Caki2 (cell line): ENCODE data around the gene VTI1A. TPM values are rescaled to one million over a fixed set of nuclear protein-coding genes. Genes with fewer than 3 reads are reported as not detected.
"Not testable (repeated sequence)": the region's sequence is repeated elsewhere in the genome, so short reads cannot be mapped to it uniquely, and the experiment has no call there.

ENCODE experiments used
- DNase-seq: peaks from one replicate; pipeline ENCODE4 v3.0.0-alpha.2; 2015; ENCODE audit warnings: low read depth
- in situ Hi-C: cut with HindIII; loops from 2 replicates; pipeline ENCODE4 v1.10.0; 2016; ENCODE audit warnings: low sequenced_read_pairs, low pct_unique_long_range_greater_than_20kb, mixed read lengths
- total RNA-seq: library from RNA; depleted of rRNA; stranded (reverse); fragments of >200 nt; shearing (Covaris generic); gene quantifications from 2 replicates; pipeline ENCODE4 v1.2.3, GENCODE V29; 2014; ENCODE audit warnings: low replicate concordance

The VTI1A gene
- total RNA-seq, 1 experiment from 2014 or later, result 17.8 TPM

GRCh38 chr10:112446055-112446854 lies 760 bp upstream of the VTI1A start:
- peak; percentile 6 for DNase-seq
- in situ Hi-C loops, result no loop called here

GRCh38 chr10:112447620-112447928 lies 559 bp downstream of the VTI1A start:
- no peak for DNase-seq
- in situ Hi-C loops, result no loop called here

DNA sequence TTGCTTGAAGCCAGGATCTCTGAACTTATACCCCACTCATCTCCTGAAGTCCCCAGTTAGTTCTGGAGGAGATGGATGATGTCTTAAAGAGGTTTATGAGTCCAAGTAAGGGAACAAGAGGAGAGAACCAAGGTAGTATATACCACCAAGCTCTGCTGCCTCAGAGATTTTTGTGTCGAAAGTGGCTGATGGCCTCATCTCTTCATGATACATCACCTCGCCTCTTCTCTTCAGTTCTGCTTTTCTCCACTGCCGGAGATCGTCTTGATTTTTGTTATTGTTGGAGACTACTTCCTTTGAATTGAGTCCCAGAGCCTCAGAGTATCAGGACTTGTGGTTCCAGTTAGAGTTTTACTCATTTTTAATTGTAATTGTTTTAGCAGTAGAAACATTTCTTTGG lies 1.9 kb downstream of the VTI1A start:
- in situ Hi-C loops, result no loop called here

GRCh38 chr10:112454910-112455779 lies 8.1 kb downstream of the VTI1A start:
- in situ Hi-C loops, result no loop called here
- DNase-seq, result no peak

More for the DNA sequence above, 1.9 kb downstream of the VTI1A start:
- no peak for DNase-seq

DNA sequence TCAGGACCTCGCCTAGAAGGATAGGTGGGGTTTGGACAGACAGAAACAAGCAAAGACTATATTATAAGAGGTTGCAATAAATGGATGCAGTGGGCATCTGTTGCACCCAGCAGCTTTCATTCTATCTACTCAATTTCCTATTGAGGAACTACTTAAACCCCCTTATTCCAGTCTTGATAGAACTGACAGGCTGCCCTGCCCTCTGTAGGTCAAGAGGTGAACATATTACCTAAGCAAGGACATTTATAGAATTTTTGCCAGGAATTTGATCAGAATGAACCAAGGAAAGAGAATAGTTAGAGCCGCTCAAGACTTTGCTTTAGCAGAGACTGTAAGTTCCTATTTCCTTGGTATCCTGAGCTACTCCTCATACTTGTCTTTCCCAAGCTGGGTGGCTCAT lies 9.5 kb downstream of the VTI1A start:
- in situ Hi-C loops, result no loop called here

GRCh38 chr10:112460366-112460765 lies 13.4 kb downstream of the VTI1A start:
- DNase-seq, result no peak
- in situ Hi-C loops, result no loop called here

More for the DNA sequence above, 9.5 kb downstream of the VTI1A start:
- DNase-seq, result no peak

DNA sequence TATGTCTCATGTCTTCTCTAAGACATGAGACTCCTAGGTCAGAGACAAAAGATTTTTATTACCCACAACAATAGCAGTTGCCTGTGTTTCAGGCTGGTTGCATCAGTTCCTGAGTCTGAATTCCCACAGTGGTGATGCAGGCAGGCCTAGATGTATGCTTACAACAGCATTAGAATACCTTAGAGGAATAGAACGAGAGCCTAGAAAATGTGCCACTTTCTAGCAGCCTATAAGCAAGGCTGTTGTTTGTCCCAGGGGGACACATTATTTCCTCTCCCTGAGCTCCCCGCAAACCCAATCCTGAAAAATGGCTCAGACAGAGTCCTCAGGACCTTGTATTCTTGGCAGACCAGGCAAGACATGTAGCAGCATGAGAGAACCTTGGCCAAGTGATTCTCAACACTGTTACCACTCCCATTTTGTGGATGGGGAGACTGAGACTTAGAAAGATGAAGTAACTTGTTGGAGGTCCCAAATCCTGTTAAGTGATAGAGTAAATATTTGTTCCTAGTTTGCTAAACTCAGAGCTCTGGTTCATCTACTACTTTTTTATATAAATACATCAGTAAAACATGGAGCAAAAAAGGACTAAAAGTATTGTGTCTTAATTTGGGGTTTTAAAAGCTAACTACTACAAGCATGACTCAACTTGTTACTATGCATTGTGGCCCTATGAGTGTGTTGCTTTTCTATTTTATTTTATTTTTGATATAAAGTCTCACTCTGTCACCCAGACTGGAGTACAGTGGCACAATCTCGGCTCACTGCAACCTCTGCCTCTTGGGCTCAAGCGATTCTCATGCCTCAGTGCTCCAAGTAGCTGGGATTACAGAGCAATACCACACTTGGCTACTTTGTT lies 14.2 kb downstream of the VTI1A start:
- in situ Hi-C loops, result no loop called here
- no peak for DNase-seq

DNA sequence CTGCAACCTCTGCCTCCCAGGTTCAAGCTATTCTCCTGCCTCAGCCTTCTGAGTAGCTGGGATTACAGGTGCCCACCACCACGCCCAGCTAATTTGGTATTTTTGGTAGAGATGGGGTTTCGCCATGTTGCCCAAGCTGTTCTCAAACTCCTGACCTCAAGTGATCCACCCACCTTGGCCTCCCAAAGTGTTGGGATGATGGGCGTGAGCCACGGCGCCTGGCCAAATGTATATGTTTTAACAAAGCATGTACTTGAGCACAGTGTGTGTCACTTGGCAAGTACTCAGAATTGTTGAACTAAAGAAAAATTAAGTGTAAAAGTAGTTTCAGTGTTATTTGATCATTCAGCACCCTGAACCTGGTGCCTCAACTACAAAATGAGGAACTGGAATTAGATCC lies 17.1 kb downstream of the VTI1A start:
- in situ Hi-C loops, result not testable (repeated sequence)

GRCh38 chr10:112465299-112465883 lies 18.4 kb downstream of the VTI1A start:
- in situ Hi-C loops, result no loop called here
- DNase-seq, result no peak

More for the DNA sequence above, 17.1 kb downstream of the VTI1A start:
- not testable (repeated sequence) for DNase-seq

DNA sequence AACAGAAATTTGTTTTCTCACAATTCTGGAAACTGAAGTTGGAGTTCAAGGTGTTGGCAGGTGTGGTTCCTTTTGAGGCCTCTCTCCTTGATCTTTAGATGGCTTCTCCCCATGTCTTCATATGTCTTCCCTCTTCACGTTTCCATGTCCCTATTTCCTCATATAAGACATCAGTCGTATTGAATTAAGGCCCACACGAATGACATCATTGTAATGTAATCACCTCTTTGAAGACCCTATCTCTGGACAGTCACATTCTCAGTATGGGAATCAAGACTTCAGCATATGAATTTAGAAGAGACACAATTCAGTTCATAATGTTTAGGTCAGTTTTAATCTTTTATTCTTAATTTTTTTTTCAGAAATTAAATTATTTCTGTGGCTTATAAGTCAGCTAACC lies 19.8 kb downstream of the VTI1A start:
- in situ Hi-C loops, result no loop called here
- no peak for DNase-seq

DNA sequence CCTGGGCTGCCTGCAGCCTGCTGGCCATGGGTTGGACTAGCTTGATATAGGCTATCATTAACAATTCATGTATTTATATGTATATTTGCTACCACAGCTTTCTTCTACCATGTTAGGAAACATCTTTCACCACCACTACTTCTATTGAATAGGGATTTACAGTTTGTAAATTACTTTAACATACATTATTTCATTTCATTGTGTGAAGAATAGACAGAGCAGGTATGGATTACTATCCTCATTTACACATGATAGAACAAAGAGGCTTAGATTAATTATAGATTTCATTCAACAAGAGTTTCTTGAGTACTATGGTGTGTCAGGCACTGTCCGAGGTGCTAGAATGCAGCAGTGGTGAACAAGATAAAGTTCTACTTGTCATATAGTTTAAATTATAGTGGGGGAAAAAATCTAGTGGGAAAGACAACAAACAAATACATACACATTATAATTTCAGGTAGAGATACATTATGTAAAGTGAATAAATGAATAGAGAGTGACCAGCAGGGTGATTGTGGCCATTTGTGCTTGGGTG lies 20.6 kb downstream of the VTI1A start:
- DNase-seq, result no peak
- in situ Hi-C loops, result no loop called here

- peak; percentile 41 for DNase-seq
- in situ Hi-C loops, result no loop called here
These were observed 25.0 kb downstream of the VTI1A start for GRCh38 chr10:112471878-112472487.

GRCh38 chr10:112475575-112476218 lies 28.7 kb downstream of the VTI1A start:
- no peak for DNase-seq
- in situ Hi-C loops, result no loop called here

DNA sequence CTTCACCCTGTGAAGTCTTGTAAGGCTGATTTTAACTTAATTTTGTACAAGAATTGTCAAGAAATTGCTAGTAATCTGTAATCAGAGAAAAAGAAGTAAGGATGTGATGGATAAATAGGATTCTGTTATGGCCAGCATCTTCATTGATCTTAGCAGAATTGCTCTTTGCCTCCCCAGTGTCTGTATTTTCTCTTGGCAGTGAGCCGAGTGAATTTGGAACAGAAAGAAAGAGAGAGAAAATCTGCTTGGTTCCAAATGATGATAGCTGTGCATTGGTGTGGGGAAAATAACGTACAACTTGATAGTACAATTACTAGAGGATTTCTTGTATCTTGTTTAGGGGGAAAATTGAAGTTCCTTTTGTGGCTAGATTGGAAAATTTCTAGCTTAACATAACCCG lies 34.6 kb downstream of the VTI1A start:
- in situ Hi-C loops, result no loop called here
- DNase-seq, result no peak

DNA sequence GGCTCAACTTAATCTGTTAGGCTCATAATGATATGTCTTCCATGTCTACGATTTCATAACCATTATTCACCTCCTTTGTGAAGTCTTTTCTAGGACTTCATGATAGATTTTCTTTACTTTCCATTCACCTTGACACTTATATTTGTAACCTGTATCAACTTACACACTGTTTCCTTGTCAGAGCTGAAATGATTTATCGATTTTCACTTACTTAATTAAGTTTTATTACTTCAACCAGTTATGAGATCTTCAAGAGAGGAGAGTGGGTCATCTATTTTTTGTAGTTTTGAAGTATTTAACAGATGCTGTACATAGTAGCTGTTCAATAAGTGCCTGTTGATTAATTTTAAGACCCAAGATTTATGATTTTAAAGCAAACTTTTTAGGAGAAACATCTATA lies 37.4 kb downstream of the VTI1A start:
- in situ Hi-C loops, result no loop called here
- DNase-seq, result no peak

DNA sequence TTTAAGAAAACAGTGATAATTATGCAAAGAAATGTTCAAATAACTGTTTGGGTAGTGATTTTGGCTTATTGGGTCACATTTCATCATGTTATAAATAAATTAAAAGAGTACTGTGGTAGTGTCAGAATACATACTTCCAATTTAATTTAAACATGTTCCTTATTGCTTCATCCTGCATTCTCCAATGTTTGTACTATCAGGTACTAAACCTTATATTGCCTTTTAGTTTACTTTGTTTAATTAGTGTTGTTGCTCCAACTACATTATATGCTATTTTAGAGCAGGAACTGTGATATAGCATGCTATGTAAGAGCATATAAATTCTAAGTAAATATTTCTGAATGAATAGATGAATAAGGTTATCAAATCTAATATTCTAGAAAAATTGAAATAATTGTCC lies 40.9 kb downstream of the VTI1A start:
- no peak for DNase-seq
- in situ Hi-C loops, result no loop called here

DNA sequence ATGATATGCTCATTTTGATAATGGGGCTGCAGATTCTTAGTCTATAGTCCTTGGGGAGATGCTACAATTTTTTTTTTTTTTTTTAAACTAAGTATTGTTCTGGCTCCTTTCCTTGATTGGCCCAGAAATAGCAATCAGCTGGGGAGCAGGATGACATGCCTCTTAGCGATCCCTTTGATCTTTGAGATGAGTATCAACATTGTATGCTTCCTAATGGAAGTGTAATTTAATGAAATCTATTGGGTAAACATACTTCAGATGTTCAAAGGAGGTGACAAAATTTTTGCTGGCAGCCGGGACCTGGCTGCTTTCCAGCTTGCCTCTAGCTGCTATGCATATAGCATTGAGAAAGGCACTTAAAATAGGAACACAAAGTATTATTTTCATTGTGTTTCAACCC lies 43.5 kb downstream of the VTI1A start:
- in situ Hi-C loops, result no loop called here
- no peak for DNase-seq
